Hepatocyte (in vitro differentiated cells): Measurements from ENCODE around the gene BORCS5. TPM values are rescaled to one million over a fixed set of nuclear protein-coding genes. Genes with fewer than 3 reads are reported as not detected.

Source experiments
- DNase-seq: peaks from one replicate; pipeline ENCODE4 v3.0.0-alpha.2; 2016; ENCODE audit warnings: low spot score
- H2AFZ ChIP-seq: fragments of 200-600 bp; sonication (generic); 2 replicates; pipeline ENCODE4 v1.6.0; 2016; ENCODE audit warnings: antibody characterized with exemption, mild to moderate bottlenecking
- H3K27ac ChIP-seq: fragments of 200-600 bp; sonication (generic); 2 replicates; pipeline ENCODE4 v1.5.1; 2016; ENCODE audit warnings: mild to moderate bottlenecking
- H3K27me3 ChIP-seq: fragments of 200-600 bp; sonication (generic); 2 replicates; pipeline ENCODE4 v1.6.1; 2016
- H3K36me3 ChIP-seq: fragments of 200-600 bp; sonication (generic); replicated peaks from 2 replicates; pipeline ENCODE4 v1.5.1; 2016; ENCODE audit warnings: low read depth; ENCODE audit not compliant: insufficient read depth
- H3K4me1 ChIP-seq: fragments of 200-600 bp; sonication (generic); 2 replicates; pipeline ENCODE4 v1.5.1; 2016; ENCODE audit warnings: mild to moderate bottlenecking, moderate library complexity; ENCODE audit not compliant: insufficient read depth
- H3K4me2 ChIP-seq: fragments of 200-600 bp; sonication (generic); 2 replicates; pipeline ENCODE4 v1.6.0; 2016
- H3K4me3 ChIP-seq: fragments of 200-600 bp; sonication (generic); 2 replicates; pipeline ENCODE4 v1.5.1; 2016; ENCODE audit warnings: mild to moderate bottlenecking
- H3K79me2 ChIP-seq: fragments of 200-600 bp; sonication (generic); 2 replicates; pipeline ENCODE4 v1.6.0; 2017; ENCODE audit warnings: mild to moderate bottlenecking
- H3K9me2 ChIP-seq: fragments of 200-600 bp; sonication (generic); replicated peaks from 2 replicates; pipeline ENCODE4 v1.6.0; 2017; ENCODE audit warnings: mild to moderate bottlenecking; ENCODE audit not compliant: insufficient read depth
- H3K9me3 ChIP-seq: fragments of 200-600 bp; sonication (generic); 2 replicates; pipeline ENCODE4 v1.5.1; 2016; ENCODE audit warnings: low read depth, mild to moderate bottlenecking
- H4K20me1 ChIP-seq: fragments of 200-600 bp; sonication (generic); 2 replicates; pipeline ENCODE4 v1.6.0; 2016; ENCODE audit warnings: mild to moderate bottlenecking; ENCODE audit not compliant: insufficient read depth, poor library complexity, severe bottlenecking
- EZH2 ChIP-seq: fragments of 200-600 bp; sonication (generic); IDR thresholded peaks from 2 replicates; pipeline ENCODE4 v1.6.1; 2016; ENCODE audit warnings: antibody characterized with exemption, mild to moderate bottlenecking, borderline replicate concordance
- EZH2phosphoT487 ChIP-seq: fragments of 200-600 bp; sonication (generic); IDR thresholded peaks from one replicate; pipeline ENCODE4 v1.6.1; 2018; ENCODE audit warnings: antibody characterized with exemption, mild to moderate bottlenecking, low read depth, moderate library complexity; ENCODE audit not compliant: unreplicated experiment, severe bottlenecking
- WGBS: methylation state at CpG from one replicate; pipeline ENCODE4 v1.1.6; 2016; ENCODE audit warnings: low lambda C conversion rate; ENCODE audit errors: missing lambda C conversion rate; 5-methylcytosine and 5-hydroxymethylcytosine counted together
- polyA plus RNA-seq: library from polyadenylated mRNA; unstranded; fragments of >200 nt; fragmentation: Nextera tagmentation; extraction: Ambion mirVana; gene quantifications from 2 replicates; pipeline ENCODE4 v1.2.1, GENCODE V29; 2016
- total RNA-seq: library from RNA; depleted of rRNA; stranded (reverse); fragments of >200 nt; gene quantifications from 2 replicates; pipeline ENCODE4 v1.2.3, GENCODE V29; 2014
- TF ChIP-seq, protein P1 (sequence below): fragments of 200-600 bp; sonication (generic); IDR thresholded peaks from 2 replicates; pipeline ENCODE4 v1.5.1; 2016; ENCODE audit warnings: antibody characterized with exemption, mild to moderate bottlenecking; ENCODE audit not compliant: poor library complexity

Gene BORCS5
- total and polyA plus RNA-seq, 2 experiments from 2014 or later: 6.6 to 11.2 TPM

DNA sequence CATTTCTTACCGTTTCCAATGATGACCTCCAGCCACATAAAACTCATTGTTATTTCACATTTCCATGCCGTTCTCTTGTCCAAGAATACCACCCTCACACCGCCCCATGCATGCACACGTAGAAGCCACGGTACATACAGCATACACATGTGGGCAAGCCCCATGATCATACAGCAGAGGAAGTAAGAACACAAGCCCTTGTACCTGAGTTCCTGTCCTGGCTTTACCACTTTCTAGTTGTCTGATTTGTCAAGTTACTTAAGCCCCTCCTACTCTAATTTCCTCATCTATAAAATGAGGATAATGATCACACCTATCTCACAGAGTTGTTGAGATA, 145.9 kb downstream of the BORCS5 start:
- no peak overlapping the region for H3K27ac ChIP-seq
- 97% methylated on average over 5 of the region's 5 CpGs for WGBS
- no peak overlapping the region for H2AFZ ChIP-seq
- H3K27me3 ChIP-seq: no peaks in the 10 kb centered on the region
- DNase-seq: no peak
- peaks cover 91% of the 10 kb centered on the region for H3K79me2 ChIP-seq
- H3K4me2 ChIP-seq: no peak overlapping the region
- TF ChIP-seq EZH2 (no peak), EZH2phosphoT487 (no peak)
- TF ChIP-seq, protein P1, sequence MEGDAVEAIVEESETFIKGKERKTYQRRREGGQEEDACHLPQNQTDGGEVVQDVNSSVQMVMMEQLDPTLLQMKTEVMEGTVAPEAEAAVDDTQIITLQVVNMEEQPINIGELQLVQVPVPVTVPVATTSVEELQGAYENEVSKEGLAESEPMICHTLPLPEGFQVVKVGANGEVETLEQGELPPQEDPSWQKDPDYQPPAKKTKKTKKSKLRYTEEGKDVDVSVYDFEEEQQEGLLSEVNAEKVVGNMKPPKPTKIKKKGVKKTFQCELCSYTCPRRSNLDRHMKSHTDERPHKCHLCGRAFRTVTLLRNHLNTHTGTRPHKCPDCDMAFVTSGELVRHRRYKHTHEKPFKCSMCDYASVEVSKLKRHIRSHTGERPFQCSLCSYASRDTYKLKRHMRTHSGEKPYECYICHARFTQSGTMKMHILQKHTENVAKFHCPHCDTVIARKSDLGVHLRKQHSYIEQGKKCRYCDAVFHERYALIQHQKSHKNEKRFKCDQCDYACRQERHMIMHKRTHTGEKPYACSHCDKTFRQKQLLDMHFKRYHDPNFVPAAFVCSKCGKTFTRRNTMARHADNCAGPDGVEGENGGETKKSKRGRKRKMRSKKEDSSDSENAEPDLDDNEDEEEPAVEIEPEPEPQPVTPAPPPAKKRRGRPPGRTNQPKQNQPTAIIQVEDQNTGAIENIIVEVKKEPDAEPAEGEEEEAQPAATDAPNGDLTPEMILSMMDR: no peak
- no peaks in the 10 kb centered on the region for H3K36me3 ChIP-seq
- H4K20me1 ChIP-seq: no peaks in the 10 kb centered on the region
- no peaks in the 10 kb centered on the region for H3K9me3 ChIP-seq
- no peak overlapping the region for H3K4me3 ChIP-seq
- peaks cover 33% of the 10 kb centered on the region for H3K4me1 ChIP-seq
- H3K9me2 ChIP-seq: no peaks in the 10 kb centered on the region

DNA sequence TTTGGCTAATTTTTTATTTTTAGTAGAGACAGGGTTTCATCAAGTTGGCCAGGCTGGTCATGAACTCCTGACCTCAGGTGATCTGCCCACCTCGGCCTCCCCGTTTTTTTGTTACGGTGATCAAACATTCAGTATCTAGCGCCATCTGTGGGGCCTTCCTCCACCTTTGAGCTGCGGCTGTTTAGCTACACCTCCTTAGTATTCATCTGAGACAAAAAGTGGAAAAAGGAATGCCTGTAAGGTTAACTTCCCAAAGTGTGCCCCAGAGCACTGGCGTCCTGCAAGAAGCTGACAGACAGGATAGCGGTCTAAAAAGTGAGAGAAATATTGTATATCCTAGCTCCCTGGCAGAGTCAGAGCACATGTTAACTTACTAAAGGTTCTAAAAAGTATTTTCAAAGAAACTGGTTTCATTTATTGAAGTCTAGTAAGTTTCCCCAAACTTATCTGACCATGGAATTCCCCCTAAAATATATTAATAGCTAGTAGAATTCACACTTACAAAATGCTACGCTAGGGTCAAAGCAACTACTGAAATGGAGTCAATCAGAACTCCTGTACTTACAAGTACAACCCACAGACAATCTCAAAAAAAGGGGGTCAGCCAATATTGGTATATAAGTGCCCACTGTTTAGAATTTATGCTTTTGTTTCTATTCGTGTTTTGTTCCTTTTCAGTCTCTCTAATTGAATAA, 146.7 kb downstream of the BORCS5 start:
- Histone ChIP-seq H2AFZ (no peak overlapping the region), H3K9me3 (no peaks in the 10 kb centered on the region), H4K20me1 (no peaks in the 10 kb centered on the region), H3K4me1 (peaks cover 33% of the 10 kb centered on the region), H3K36me3 (no peaks in the 10 kb centered on the region), H3K27ac (no peak overlapping the region), H3K4me3 (no peak overlapping the region), H3K27me3 (no peaks in the 10 kb centered on the region), H3K9me2 (no peaks in the 10 kb centered on the region), H3K4me2 (no peak overlapping the region), H3K79me2 (peaks cover 93% of the 10 kb centered on the region)
- DNase-seq: no peak
- no peak for TF ChIP-seq EZH2
- TF ChIP-seq, protein P1: no peak
- TF ChIP-seq EZH2phosphoT487: no peak
- WGBS: 88% methylated on average over 9 of the region's 9 CpGs

DNA sequence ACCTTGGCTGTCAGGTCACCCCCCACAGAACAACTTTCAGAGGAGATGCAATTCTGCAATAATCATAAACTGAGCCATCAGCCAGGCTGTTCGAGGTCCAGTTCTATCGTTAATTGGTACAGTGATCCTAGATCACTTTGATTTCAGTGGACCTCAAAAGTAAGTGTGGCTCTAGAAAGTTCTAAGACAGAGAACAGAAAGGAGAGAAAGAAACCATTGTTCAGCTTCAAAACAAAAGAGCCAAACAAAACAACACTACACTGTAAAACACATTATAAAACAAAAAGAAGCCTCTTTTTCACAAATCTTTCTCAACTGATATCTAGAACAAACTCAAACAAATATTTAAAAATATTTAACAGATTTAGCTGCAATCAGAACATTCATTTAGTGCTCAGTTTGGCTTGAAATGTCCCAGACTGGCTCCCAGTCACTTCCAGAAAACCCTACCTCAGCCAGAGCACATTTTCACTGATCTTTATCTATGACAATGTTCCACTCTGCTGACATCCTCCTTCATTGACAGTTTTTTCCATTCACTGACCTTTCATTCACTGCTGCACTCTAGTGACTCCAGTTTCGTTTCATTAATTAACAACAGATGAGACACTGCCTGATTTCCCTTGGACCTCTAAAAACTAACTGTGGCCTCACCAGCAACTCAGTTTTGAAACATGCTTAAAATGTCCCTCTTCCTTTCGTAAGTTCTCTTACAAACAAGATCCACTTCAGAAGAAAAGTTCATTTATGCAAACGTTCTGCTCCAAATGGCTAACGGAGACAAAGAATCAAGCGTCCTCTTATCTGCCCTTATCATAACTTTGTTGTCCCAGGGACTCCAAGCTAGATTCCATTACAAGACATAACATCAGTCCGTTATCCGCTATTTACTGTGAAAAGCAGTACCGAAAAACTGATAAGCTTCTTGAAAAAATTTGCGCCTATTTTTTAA, 148.9 kb downstream of the BORCS5 start:
- Histone ChIP-seq H2AFZ (no peak overlapping the region), H4K20me1 (no peaks in the 10 kb centered on the region), H3K4me3 (peak overlapping the region; percentile 1), H3K9me2 (no peaks in the 10 kb centered on the region), H3K27ac (peak overlapping the region; percentile 82), H3K79me2 (peaks cover 93% of the 10 kb centered on the region), H3K36me3 (no peaks in the 10 kb centered on the region), H3K4me1 (peaks cover 33% of the 10 kb centered on the region), H3K9me3 (no peaks in the 10 kb centered on the region), H3K4me2 (peak overlapping the region; percentile 68), H3K27me3 (no peaks in the 10 kb centered on the region)
- WGBS: 33% methylated on average over 11 of the region's 11 CpGs
- TF ChIP-seq, protein P1: no peak
- TF ChIP-seq EZH2phosphoT487: no peak
- TF ChIP-seq EZH2: no peak
- peak; percentile 37 for DNase-seq
